PC-3 (cell line): ENCODE measurements around the gene PLD4. TPM values are rescaled to one million over a fixed set of nuclear protein-coding genes. Genes with fewer than 3 reads are reported as not detected.
A peak's percentile ranks its signal among the peaks of the same experiment; 100 is the strongest.

Experiments used
- ATAC-seq: fragments of 200-7000 bp; cut with Tn5 transposase; 2 replicates; pipeline ENCODE4 v1.9.1; 2020; ENCODE audit warnings: mild to moderate bottlenecking, moderate library complexity
- BruUV-seq: library from RNA; stranded (reverse); fragments of 400-500 nt; replicated peaks from 2 replicates; lab custom pipeline; 2021; lab: Mats Ljungman, UMichigan
- CTCF ChIA-PET: fragments of 300-600 bp; sonication (Branson Sonifier 250); formaldehyde crosslinking; loops from one replicate; lab custom pipeline; 2022; ENCODE audit warnings: antibody characterized with exemption; lab: Charles Lee
- POLR2A ChIA-PET: fragments of 300-600 bp; sonication (Branson Sonifier 250); formaldehyde crosslinking; loops from one replicate; lab custom pipeline; 2022; ENCODE audit warnings: antibody characterized with exemption; ENCODE audit not compliant: unreplicated experiment; lab: Charles Lee
- DNase-seq: peaks from one replicate; pipeline ENCODE4 v3.0.0-alpha.2; 2015
- H2AFZ ChIP-seq: fragments of 300-600 bp; sonication (generic); 2 replicates; pipeline ENCODE4 v1.6.0; 2016; ENCODE audit warnings: antibody characterized with exemption, low read length
- H3F3A ChIP-seq: fragments of 300-600 bp; sonication (generic); one replicate; pipeline ENCODE4 v1.6.0; 2017; ENCODE audit warnings: antibody characterized with exemption, low read length, control low read depth, mild to moderate bottlenecking; ENCODE audit not compliant: unreplicated experiment
- H3K27ac ChIP-seq: fragments of 300-600 bp; sonication (generic); 2 replicates; pipeline ENCODE4 v1.5.1; 2016; ENCODE audit warnings: mild to moderate bottlenecking, low read length
- H3K27me3 ChIP-seq: fragments of 300-600 bp; sonication (generic); 2 replicates; pipeline ENCODE4 v1.6.1; 2016; ENCODE audit warnings: low read length, mixed read lengths
- H3K36me3 ChIP-seq: fragments of 300-600 bp; sonication (generic); 2 replicates; pipeline ENCODE4 v1.6.1; 2016; ENCODE audit warnings: low read depth, mixed run types, low read length, mixed read lengths
- H3K4me1 ChIP-seq: fragments of 300-600 bp; sonication (generic); 2 replicates; pipeline ENCODE4 v1.5.1; 2016; ENCODE audit warnings: low read length; ENCODE audit not compliant: insufficient read depth
- H3K4me2 ChIP-seq: fragments of 300-600 bp; sonication (generic); 2 replicates; pipeline ENCODE4 v1.6.0; 2016; ENCODE audit warnings: low read length
- H3K4me3 ChIP-seq: fragments of 300-600 bp; sonication (generic); 2 replicates; pipeline ENCODE4 v1.5.1; 2016; ENCODE audit warnings: mild to moderate bottlenecking, low read length, mixed read lengths
- H3K79me2 ChIP-seq: fragments of 300-600 bp; sonication (generic); 2 replicates; pipeline ENCODE4 v1.6.1; 2017; ENCODE audit warnings: low read length, mixed read lengths
- H3K9ac ChIP-seq: fragments of 300-600 bp; sonication (generic); 2 replicates; pipeline ENCODE4 v1.6.0; 2016; ENCODE audit warnings: mild to moderate bottlenecking, low read length
- H3K9me2 ChIP-seq: fragments of 300-600 bp; sonication (generic); replicated peaks from 2 replicates; pipeline ENCODE4 v1.6.1; 2016; ENCODE audit warnings: mixed run types, low read length, mixed read lengths
- H3K9me3 ChIP-seq: fragments of 300-600 bp; sonication (generic); 2 replicates; pipeline ENCODE4 v1.6.1; 2016; ENCODE audit warnings: low read length, mixed read lengths
- H4K20me1 ChIP-seq: fragments of 300-600 bp; sonication (generic); 2 replicates; pipeline ENCODE4 v1.6.1; 2016; ENCODE audit warnings: low read length, mixed read lengths
- CTCF ChIP-seq: fragments of 300-600 bp; sonication (generic); conservative IDR thresholded peaks from 2 replicates; pipeline ENCODE4 v1.5.1; 2017; ENCODE audit warnings: antibody characterized with exemption, low read depth, mild to moderate bottlenecking, low read length
- EZH2 ChIP-seq: fragments of 300-600 bp; sonication (generic); IDR thresholded peaks from one replicate; pipeline ENCODE4 v1.6.1; 2017; ENCODE audit warnings: antibody characterized with exemption, mild to moderate bottlenecking, low read length; ENCODE audit not compliant: unreplicated experiment
- EZH2phosphoT487 ChIP-seq: fragments of 300-600 bp; sonication (generic); IDR thresholded peaks from 2 replicates; pipeline ENCODE4 v1.6.1; 2018; ENCODE audit warnings: mild to moderate bottlenecking, antibody characterized with exemption, low read length, borderline replicate concordance
- intact Hi-C: fragments of 100-400 bp; cut with micrococcal nuclease; formaldehyde crosslinking; loops from 2 replicates; pipeline ENCODE4 v1.9.0; 2023
- total RNA-seq: library from RNA; depleted of rRNA; stranded (reverse); fragments of >200 nt; gene quantifications from 2 replicates; pipeline ENCODE4 v1.2.3, GENCODE V29; 2014

The PLD4 gene
- total RNA-seq, 1 experiment from 2014 or later: 0.04 TPM

DNA sequence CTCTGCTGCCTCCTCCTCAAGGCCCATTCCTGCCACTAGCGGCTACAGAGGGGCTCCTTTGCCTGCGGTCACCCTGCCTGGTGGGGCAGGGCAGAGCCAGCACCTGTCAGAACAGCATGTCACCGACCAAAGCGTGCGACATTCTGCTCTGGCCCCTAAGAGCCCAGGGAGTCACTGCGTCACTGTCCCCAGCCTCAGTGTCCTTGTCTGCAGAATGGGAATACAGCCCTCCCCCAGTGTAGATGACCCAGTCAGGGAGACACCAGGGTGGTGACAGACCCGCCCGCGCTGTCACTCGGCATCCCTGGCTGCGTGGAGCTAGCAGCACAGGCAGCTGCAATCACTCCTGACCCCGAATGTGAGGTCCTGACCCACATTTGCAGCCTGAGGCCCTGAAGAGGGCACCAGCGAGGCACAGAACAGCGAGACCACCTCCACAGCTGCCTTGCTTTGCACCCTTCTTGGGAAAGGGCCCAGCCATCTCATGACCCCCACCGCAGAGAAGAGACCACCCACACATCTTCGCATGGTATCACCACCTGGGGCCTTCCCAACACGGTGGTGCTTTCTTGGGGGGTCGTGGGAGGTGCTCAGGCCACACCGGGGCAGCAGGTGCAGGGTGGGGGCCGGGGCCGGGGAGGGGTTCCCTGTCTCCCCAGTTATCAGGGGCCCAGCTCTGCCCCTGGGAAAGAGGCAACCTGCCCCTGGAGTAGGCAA is 51.0 kb downstream of the PLD4 start:
- ATAC-seq: no peak
- Histone ChIP-seq H3K9me3 (no peaks in the 10 kb centered on the region), H4K20me1 (no peaks in the 10 kb centered on the region), H3K36me3 (no peaks in the 10 kb centered on the region), H3F3A (no peaks in the 10 kb centered on the region), H3K79me2 (peaks cover 40% of the 10 kb centered on the region), H3K4me3 (no peak overlapping the region), H2AFZ (no peak overlapping the region), H3K9ac (no peak overlapping the region), H3K27me3 (no peaks in the 10 kb centered on the region), H3K4me1 (peaks cover 79% of the 10 kb centered on the region), H3K27ac (no peak overlapping the region), H3K9me2 (no peaks in the 10 kb centered on the region), H3K4me2 (peak overlapping the region; percentile 95; the same call in 1 of the 2 replicates)
- ChIA-PET CTCF (interaction anchor here (1.0 kb wide), 1 partner anchor 50 kb away, joined by 3 read pairs; no protein-coding TSS in a partner anchor), POLR2A (no interaction called here)
- no peak for DNase-seq
- BruUV-seq: no TSS peak
- intact Hi-C loops: loop anchor here (1.0 kb wide), 1 partner anchor 70 kb away; no protein-coding TSS in a partner anchor
- TF ChIP-seq EZH2 (no peak), EZH2phosphoT487 (no peak), CTCF (no peak)

DNA sequence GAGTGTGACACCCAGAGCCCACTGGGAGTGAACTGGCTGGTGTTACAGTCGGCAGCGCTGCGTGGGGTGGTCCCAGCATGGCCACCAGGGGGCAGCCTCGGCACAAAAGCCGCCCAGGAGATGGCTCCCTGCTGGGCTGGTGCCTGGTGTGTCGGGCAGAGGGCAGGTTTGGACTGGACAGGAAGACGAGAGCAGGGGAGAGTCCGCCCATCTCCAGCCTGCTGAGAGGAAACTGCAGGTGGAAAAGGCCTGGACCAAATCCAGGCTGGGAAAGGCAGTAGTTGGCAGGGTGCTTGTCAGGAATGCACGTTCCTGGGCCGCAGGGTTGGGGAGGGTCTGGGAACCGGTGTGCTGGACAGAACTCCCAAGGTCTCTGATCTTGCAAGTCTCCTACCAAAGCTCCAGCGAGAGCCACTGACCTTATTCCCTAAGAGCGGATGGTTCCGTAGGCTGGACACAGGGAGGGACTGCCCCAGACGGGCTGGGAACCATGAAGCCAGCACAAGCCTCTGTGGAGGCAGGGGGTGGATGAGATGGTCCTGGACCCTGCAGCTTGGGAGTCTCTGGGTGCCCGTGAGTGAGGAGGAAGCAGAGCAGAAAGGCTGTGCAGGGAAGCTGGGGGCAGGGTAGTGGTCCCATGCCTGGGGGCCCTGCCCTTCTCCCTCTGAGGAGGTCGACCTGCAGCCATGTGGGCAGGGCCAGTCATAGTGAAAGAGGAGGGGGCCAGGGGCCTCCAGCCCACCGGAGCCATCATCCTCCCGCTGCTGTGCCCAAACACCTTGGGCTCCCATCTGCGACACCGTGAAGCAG is 51.7 kb downstream of the PLD4 start:
- ATAC-seq (peak; percentile 6), DNase-seq (peak; percentile 88)
- Histone ChIP-seq H3K9me3 (no peaks in the 10 kb centered on the region), H2AFZ (no peak overlapping the region), H3K9me2 (no peaks in the 10 kb centered on the region), H3K4me2 (peak overlapping the region; percentile 95), H3K36me3 (no peaks in the 10 kb centered on the region), H3K27ac (no peak overlapping the region), H3K4me3 (peak overlapping the region; percentile 97), H3K4me1 (peaks cover 71% of the 10 kb centered on the region), H3K27me3 (no peaks in the 10 kb centered on the region), H4K20me1 (no peaks in the 10 kb centered on the region), H3K79me2 (peaks cover 33% of the 10 kb centered on the region), H3K9ac (no peak overlapping the region), H3F3A (no peaks in the 10 kb centered on the region)
- BruUV-seq: no TSS peak
- intact Hi-C loops: loop anchor here (1.0 kb wide), 1 partner anchor 69 kb away; no protein-coding TSS in a partner anchor
- peak; percentile 85 for TF ChIP-seq CTCF
- no peak for TF ChIP-seq EZH2phosphoT487
- TF ChIP-seq EZH2: no peak
- ChIA-PET CTCF (no interaction called here), POLR2A (no interaction called here)
